Osteocyte (in vitro differentiated cells): ENCODE results near the gene PCSK2. TPM values are rescaled to one million over a fixed set of nuclear protein-coding genes. Genes with fewer than 3 reads are reported as not detected.

Experiments used
- DNase-seq: peaks from one replicate; pipeline ENCODE4 v3.0.0; 2021; ENCODE audit warnings: mixed read lengths; ENCODE audit not compliant: unreplicated experiment; ENCODE audit errors: extremely low spot score
- H3K27ac Mint-ChIP-seq: one replicate; pipeline ENCODE4 v1.8.0; 2021; ENCODE audit warnings: mild to moderate bottlenecking, mixed read lengths; ENCODE audit not compliant: unreplicated experiment
- H3K27me3 Mint-ChIP-seq: one replicate; pipeline ENCODE4 v1.8.0; 2021; ENCODE audit warnings: mixed read lengths; ENCODE audit not compliant: unreplicated experiment
- H3K36me3 Mint-ChIP-seq: one replicate; pipeline ENCODE4 v1.8.0; 2021; ENCODE audit warnings: mixed read lengths; ENCODE audit not compliant: unreplicated experiment
- H3K4me1 Mint-ChIP-seq: one replicate; pipeline ENCODE4 v1.8.0; 2021; ENCODE audit warnings: mixed read lengths; ENCODE audit not compliant: unreplicated experiment
- H3K4me3 Mint-ChIP-seq: one replicate; pipeline ENCODE4 v1.8.0; 2021; ENCODE audit warnings: mild to moderate bottlenecking, moderate library complexity, mixed read lengths; ENCODE audit not compliant: unreplicated experiment
- H3K9me3 Mint-ChIP-seq: one replicate; pipeline ENCODE4 v1.8.0; 2021; ENCODE audit warnings: mixed read lengths; ENCODE audit not compliant: unreplicated experiment
- total RNA-seq: library from RNA; stranded (reverse); gene quantifications from 2 replicates; pipeline ENCODE4 v1.2.1, GENCODE V29; 2021
- TF ChIP-seq, protein P1 (sequence below): fragments of 200-600 bp; sonication (generic); IDR thresholded peaks from 2 replicates; pipeline ENCODE4 v1.5.0; 2021; ENCODE audit warnings: antibody characterized with exemption, mild to moderate bottlenecking, moderate library complexity

PCSK2 gene
- total RNA-seq, 1 donor from 2014 or later, result not detected

DNA sequence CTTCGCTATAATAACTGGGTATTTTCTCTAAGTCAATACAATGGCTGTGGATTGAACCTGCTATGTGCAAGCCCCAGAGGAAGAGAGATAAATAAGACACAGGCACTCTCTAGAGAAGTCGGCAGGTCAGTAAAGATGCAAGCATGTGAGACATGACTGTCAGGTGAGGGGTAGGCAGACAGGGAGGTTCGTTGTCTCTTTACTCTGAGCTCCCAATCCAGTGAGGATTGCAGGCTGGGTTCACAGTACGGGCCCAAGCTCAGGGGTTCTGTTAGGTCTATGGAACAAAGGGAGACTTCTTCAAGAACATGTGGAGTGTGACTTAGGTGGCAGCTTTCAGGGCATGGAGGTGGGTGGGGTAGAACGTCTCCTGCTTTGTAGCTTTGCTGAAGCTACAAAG lies 147.2 kb downstream of the PCSK2 start:
- Mint-ChIP-seq H3K4me1 (no peaks in the 10 kb centered on the region), H3K27ac (no peak overlapping the region), H3K27me3 (no peaks in the 10 kb centered on the region), H3K9me3 (no peaks in the 10 kb centered on the region), H3K4me3 (no peak overlapping the region), H3K36me3 (no peaks in the 10 kb centered on the region)
- no peak for DNase-seq
- TF ChIP-seq, protein P1, sequence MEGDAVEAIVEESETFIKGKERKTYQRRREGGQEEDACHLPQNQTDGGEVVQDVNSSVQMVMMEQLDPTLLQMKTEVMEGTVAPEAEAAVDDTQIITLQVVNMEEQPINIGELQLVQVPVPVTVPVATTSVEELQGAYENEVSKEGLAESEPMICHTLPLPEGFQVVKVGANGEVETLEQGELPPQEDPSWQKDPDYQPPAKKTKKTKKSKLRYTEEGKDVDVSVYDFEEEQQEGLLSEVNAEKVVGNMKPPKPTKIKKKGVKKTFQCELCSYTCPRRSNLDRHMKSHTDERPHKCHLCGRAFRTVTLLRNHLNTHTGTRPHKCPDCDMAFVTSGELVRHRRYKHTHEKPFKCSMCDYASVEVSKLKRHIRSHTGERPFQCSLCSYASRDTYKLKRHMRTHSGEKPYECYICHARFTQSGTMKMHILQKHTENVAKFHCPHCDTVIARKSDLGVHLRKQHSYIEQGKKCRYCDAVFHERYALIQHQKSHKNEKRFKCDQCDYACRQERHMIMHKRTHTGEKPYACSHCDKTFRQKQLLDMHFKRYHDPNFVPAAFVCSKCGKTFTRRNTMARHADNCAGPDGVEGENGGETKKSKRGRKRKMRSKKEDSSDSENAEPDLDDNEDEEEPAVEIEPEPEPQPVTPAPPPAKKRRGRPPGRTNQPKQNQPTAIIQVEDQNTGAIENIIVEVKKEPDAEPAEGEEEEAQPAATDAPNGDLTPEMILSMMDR, result no peak

DNA sequence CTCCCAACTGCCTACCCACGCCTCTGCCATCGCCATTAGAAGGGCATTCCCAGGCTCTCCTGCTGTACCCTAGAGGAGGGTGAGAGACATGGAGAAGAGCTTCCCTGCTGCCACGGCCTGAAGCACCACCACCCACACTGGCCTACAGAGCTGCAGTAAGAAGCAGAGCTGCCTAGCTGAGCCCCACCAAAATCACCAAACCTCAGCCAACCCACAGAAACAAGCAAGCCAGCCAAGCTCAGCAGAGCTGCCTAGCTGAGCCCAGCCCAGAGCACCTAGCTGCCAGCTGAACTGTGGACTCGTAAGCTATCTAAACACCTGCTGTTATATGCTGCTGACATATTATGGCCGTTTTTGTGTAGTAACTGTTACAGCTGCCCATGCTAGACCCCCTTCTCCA lies 149.2 kb downstream of the PCSK2 start:
- no peak for DNase-seq

DNA sequence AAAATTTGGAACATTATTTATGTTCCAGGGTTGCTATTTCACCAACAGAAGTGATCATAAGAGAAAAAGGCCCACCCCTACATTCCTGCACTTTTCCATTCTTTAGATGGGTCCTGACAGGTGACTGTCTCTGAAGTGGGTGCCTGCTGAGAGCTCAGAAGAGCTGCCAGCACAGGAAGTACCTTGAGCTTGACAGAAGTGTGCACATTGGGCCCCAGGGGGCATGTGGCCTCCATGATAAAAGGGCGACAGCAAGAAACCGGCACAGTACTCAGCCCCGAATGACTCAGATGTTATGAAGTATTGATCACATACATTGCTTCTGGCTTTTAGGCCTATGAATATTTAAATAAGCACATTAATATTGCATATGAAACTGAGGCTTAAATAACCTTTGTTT lies 150.4 kb downstream of the PCSK2 start:
- H3K27ac Mint-ChIP-seq, result no peak overlapping the region
- no peaks in the 10 kb centered on the region for H3K9me3 Mint-ChIP-seq
- H3K27me3 Mint-ChIP-seq, result no peaks in the 10 kb centered on the region
- H3K4me3 Mint-ChIP-seq, result no peak overlapping the region
- no peaks in the 10 kb centered on the region for H3K4me1 Mint-ChIP-seq
- no peak for DNase-seq
- TF ChIP-seq, protein P1, result no peak
- no peaks in the 10 kb centered on the region for H3K36me3 Mint-ChIP-seq

More for the DNA sequence above, 149.2 kb downstream of the PCSK2 start:
- Mint-ChIP-seq H3K9me3 (no peaks in the 10 kb centered on the region), H3K27ac (no peak overlapping the region), H3K4me3 (no peak overlapping the region), H3K36me3 (no peaks in the 10 kb centered on the region), H3K4me1 (no peaks in the 10 kb centered on the region), H3K27me3 (no peaks in the 10 kb centered on the region)
- TF ChIP-seq, protein P1, result no peak

GRCh38 chr20:17379651-17380050 lies 152.8 kb downstream of the PCSK2 start:
- TF ChIP-seq, protein P1, result no peak
- Mint-ChIP-seq H3K27me3 (no peaks in the 10 kb centered on the region), H3K4me3 (no peak overlapping the region), H3K27ac (no peak overlapping the region), H3K36me3 (no peaks in the 10 kb centered on the region), H3K9me3 (no peaks in the 10 kb centered on the region), H3K4me1 (no peaks in the 10 kb centered on the region)
- no peak for DNase-seq

DNA sequence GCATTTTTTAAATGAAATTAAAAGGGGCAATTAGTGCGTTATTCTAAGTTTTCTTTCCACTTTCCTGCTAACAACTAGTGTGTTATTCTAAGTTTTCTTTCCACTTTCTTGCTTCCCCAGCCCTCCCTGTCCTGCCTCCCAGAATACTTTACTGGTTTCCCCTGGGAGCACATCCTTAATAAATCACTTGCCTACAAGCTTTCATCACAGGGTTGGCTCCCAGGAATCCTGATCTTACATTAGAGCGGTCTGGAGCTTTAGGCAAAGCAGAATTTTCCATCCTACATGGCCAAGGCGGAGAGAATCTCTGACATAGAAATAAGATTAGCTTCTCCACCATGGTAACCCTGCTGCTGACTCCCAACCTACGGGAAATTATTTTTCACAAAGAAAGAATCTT lies 154.0 kb downstream of the PCSK2 start:
- H3K4me3 Mint-ChIP-seq, result no peak overlapping the region
- no peaks in the 10 kb centered on the region for H3K4me1 Mint-ChIP-seq
- H3K27ac Mint-ChIP-seq, result no peak overlapping the region
- DNase-seq, result no peak
- TF ChIP-seq, protein P1, result no peak
- peaks cover 6% of the 10 kb centered on the region for H3K27me3 Mint-ChIP-seq
- no peaks in the 10 kb centered on the region for H3K36me3 Mint-ChIP-seq
- H3K9me3 Mint-ChIP-seq, result no peaks in the 10 kb centered on the region
